ENCODE measurements around the gene PTPRS.

PTPRS gene

GRCh38 chr19:5308451-5309437 is 31.9 kb downstream of the PTPRS start:
- no peak for DNase-seq (ENCODE audit: low read depth)

GRCh38 chr19:5307655-5308054 is 33.0 kb downstream of the PTPRS start:
- no peak for DNase-seq (ENCODE audit: low read depth)

- DNase-seq (ENCODE audit: low read depth) = no peak
Measured at GRCh38 chr19:5305163-5305562, 35.4 kb downstream of the PTPRS start.

GRCh38 chr19:5304486-5304885 is 36.1 kb downstream of the PTPRS start:
- DNase-seq (ENCODE audit: low read depth) = no peak

GRCh38 chr19:5303208-5303607 is 37.4 kb downstream of the PTPRS start:
- DNase-seq (ENCODE audit: low read depth) = no peak

GRCh38 chr19:5302396-5302795 is 38.2 kb downstream of the PTPRS start:
- no peak for DNase-seq (ENCODE audit: low read depth)

- DNase-seq (ENCODE audit: low read depth) = no peak
Measured at GRCh38 chr19:5299137-5299536, 41.5 kb downstream of the PTPRS start.

GRCh38 chr19:5298471-5298901 is 42.1 kb downstream of the PTPRS start:
- DNase-seq (ENCODE audit: low read depth) = no peak

- no peak for DNase-seq (ENCODE audit: low read depth)
Measured at GRCh38 chr19:5297272-5297669, 43.3 kb downstream of the PTPRS start.

- no peak for DNase-seq (ENCODE audit: low read depth)
Measured at GRCh38 chr19:5296457-5297271, 43.9 kb downstream of the PTPRS start.

GRCh38 chr19:5296021-5296420 is 44.6 kb downstream of the PTPRS start:
- DNase-seq (ENCODE audit: low read depth) = no peak

- no peak for DNase-seq (ENCODE audit: low read depth)
Measured at GRCh38 chr19:5294403-5295160, 46.0 kb downstream of the PTPRS start.

GRCh38 chr19:5293612-5294378 is 46.8 kb downstream of the PTPRS start:
- DNase-seq (ENCODE audit: low read depth) = no peak

- DNase-seq (ENCODE audit: low read depth) = peak; percentile 21
Measured at GRCh38 chr19:5292822-5293611, 47.6 kb downstream of the PTPRS start.

- DNase-seq (ENCODE audit: low read depth) = no peak
Measured at GRCh38 chr19:5292453-5292821, 48.2 kb downstream of the PTPRS start.

GRCh38 chr19:5291588-5292193 is 48.9 kb downstream of the PTPRS start:
- DNase-seq (ENCODE audit: low read depth) = no peak
